GM12874 (cell line): ENCODE data around the gene DCP1B.

ENCODE experiments used
- CTCF ChIP-seq: IDR thresholded peaks from 2 replicates; pipeline ENCODE4 v1.5.1; 2011; ENCODE audit warnings: low read depth, mild to moderate bottlenecking, control low read depth, low read length, moderate library complexity; ENCODE audit not compliant: insufficient read depth

The DCP1B gene

GRCh38 chr12:1972260-1972659 is 32.0 kb downstream of the DCP1B start:
- TF ChIP-seq CTCF: no peak

GRCh38 chr12:1970331-1970900 is 33.8 kb downstream of the DCP1B start:
- TF ChIP-seq CTCF: no peak

GRCh38 chr12:1966561-1967226 is 37.6 kb downstream of the DCP1B start:
- TF ChIP-seq CTCF: no peak

GRCh38 chr12:1965916-1966315 is 38.3 kb downstream of the DCP1B start:
- no peak for TF ChIP-seq CTCF

GRCh38 chr12:1962051-1963020 is 41.9 kb downstream of the DCP1B start:
- TF ChIP-seq CTCF: no peak

GRCh38 chr12:1956716-1957115 is 47.5 kb downstream of the DCP1B start:
- TF ChIP-seq CTCF: no peak

GRCh38 chr12:1949771-1950470 is 54.3 kb downstream of the DCP1B start:
- TF ChIP-seq CTCF: no peak
